ENCODE data around the gene NDST1.

GRCh38 chr5:150521522-150521817, 13.5 kb downstream of the NDST1 start:
- TF ChIP-seq CTCF (IDR thresholded peaks at IDR 0.05) (no peak), ZFX (IDR thresholded peaks at IDR 0.05; ENCODE audit: borderline replicate concordance) (no peak)

All from 22Rv1 (cell line).